Esophagus squamous epithelium (tissue), 4 donors: ENCODE measurements around the gene CTTNBP2NL.

ENCODE experiments used
- CTCF ChIP-seq, 6 experiments: fragments of 450-650 bp in 4 of 6; fragments of 200-600 bp in 2 of 6; sonication (generic) in 2 of 6; IDR thresholded peaks; one replicate each; pipeline ENCODE4 v1.5.1; 2016 to 2019; ENCODE audit warnings: antibody characterized with exemption in 6 of 6, mild to moderate bottlenecking in 4 of 6, moderate library complexity in 4 of 6
- POLR2A ChIP-seq, 4 donors: fragments of 450-650 bp; IDR thresholded peaks; one replicate each; pipeline ENCODE4 v1.6.1; 2017; ENCODE audit warnings: antibody characterized with exemption in 4 of 4, mild to moderate bottlenecking in 4 of 4, moderate library complexity in 3 of 4

DNA sequence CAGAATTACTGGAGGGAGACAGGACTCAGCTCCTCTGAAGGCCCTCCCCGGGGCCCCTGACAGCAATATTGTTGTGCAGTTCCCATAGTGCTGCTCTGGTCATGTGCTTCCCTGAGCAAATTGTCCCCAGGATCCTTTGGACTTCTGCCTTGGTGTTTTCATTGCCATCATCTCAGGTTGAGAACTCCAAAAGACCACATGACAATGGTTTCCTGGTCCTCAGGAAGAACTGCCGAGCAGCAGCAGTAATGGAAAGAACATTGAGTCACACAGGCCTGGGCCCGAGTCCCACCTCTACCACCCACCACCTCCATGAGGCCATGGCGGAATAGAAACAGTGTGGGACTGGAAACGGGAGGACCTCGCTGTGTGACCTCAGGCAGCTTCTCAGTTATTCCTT, 6.3 kb upstream of the CTTNBP2NL start:
- TF ChIP-seq CTCF (IDR thresholded peaks at IDR 0.05) = no peak
- TF ChIP-seq POLR2A (IDR thresholded peaks at IDR 0.05) = no peak
